ENCODE data around the gene RASSF5.

GRCh38 chr1:206588492-206588891 is 81.2 kb downstream of the RASSF5 start:
- TF ChIP-seq HMGXB4 (CRISPR knock-in tag; IDR thresholded peaks at IDR 0.05) (no peak), NR2C2 (CRISPR knock-in tag; IDR thresholded peaks at IDR 0.05) (no peak), CTCF (IDR thresholded peaks at IDR 0.05) (no peak), PREB (CRISPR knock-in tag; IDR thresholded peaks at IDR 0.05; ENCODE audit: borderline replicate concordance) (no peak), ZNF423 (CRISPR knock-in tag; IDR thresholded peaks at IDR 0.05) (no peak), ZBTB43 (CRISPR knock-in tag; IDR thresholded peaks at IDR 0.05) (no peak), GABPB1 (CRISPR knock-in tag; IDR thresholded peaks at IDR 0.05) (no peak), SP1 (CRISPR knock-in tag; conservative IDR thresholded peaks at IDR 0.05) (no peak), RELA (CRISPR knock-in tag; IDR thresholded peaks at IDR 0.05; ENCODE audit: borderline replicate concordance) (no peak), MAX (CRISPR knock-in tag; IDR thresholded peaks at IDR 0.05) (no peak)

Measured in WTC11 (cell line).